GM21381 (cell line): ENCODE measurements around the gene ABHD1.
"Not testable (repeated sequence)": the region's sequence is repeated elsewhere in the genome, so short reads cannot be mapped to it uniquely, and the experiment has no call there.

ENCODE experiments used
- ATAC-seq: cut with Tn5 transposase; IDR thresholded peaks from one replicate; pipeline ENCODE4 v1.9.1; 2021; ENCODE audit warnings: mild to moderate bottlenecking, moderate library complexity; ENCODE audit not compliant: unreplicated experiment

ABHD1 gene

DNA sequence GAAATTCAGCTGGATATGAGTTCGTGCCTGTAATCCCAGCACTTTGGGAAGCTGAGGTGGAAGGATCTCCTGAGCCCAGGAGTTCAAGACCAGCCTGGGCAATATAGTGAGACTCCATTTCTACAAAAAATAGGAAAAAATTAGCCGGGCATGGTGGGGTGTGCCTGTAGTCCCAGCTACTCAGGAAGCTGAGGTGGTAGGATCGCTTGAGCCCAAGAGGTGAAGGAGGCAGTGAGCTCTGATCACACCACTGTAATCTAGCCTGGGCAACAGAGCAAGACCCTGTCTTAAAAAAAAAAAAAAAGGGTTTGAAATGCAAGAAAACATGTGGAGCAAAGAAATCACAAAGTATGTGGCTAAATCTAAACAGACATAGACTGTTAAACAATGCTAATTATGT lies 14.5 kb upstream of the ABHD1 start:
- ATAC-seq = no peak

DNA sequence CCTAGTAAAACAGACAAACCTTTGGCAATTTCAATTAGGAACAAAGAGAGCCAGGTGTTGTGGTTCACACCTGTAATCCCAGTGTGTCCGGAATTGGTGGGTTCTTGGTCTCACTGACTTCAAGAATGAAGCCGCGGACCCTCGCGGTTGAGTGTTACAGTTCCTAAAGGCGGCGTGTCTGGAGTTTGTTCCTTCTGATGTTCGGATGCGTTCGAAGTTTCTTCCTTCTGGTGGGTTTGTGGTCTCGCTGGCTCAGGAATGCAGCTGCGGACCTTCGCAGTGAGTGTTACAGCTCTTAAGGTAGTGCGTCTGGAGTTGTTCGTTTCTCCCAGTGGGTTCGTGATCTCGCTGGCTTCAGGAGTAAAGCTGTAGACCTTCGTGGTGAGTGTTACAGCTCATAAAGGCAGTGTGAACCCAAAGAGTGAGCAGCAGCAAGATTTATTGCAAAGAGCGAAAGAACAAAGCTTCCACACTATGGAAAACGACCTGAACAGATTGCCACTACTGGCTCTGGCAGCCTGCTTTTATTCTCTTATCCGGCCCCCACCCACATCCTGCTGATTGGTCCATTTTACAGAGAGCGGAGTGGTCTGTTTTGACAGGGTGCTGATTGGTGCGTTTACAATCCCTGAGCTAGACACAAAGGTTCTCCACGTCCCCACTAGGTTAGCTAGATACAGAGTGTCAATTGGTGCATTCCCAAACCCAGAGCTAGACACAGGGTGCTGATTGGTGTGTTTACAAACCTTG lies 12.8 kb upstream of the ABHD1 start:
- ATAC-seq = not testable (repeated sequence)

DNA sequence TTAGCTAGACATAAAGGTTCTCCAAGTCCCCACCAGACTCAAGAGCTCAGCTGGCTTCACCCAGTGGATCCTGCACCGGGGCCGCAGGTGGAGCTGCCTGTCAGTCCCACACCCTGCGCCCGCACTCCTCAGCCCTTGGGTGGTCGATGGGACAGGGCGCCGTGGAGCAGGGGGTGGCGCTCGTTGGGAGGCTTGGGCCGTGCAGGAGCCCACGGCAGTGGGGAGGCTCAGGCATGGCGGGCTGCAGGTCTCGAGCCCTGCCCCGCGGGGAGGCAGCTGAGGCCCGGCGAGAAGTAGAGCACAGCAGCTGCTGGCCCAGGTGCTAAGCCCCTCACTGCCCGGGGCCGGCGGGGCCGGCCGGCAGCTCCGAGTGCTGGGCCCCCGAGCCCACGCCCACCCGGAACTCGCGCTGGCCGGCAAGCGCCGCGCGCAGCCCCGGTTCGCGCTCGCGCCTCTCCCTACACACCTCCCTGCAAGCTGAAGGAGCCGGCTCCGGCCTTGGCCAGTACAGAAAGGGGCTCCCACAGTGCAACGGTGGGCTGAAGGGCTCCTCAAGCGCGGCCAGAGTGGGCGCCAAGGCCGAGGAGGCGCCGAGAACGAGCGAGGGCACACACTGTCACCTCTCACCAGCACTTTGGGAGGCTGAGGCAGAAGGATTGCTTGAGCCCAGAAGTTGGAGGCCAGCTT lies 12.1 kb upstream of the ABHD1 start:
- not testable (repeated sequence) for ATAC-seq

DNA sequence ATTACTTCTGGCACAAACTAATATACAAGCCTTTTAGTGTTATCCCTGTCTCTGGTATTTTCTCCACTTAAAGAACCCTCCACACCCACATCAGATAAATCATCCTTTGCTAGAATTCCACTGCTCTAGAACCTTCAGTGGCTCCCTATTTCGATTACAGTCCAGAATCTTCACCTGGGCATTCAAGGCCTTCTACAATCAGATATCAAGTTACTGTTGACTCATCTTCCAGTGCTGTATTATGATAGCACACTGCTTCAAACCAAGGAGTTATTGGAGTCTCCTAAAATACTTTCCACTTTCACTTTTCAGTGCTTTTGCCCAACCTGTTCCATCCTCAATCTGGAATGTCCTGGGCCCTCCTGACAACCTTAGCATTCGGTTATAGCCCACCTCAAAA lies 8.1 kb upstream of the ABHD1 start:
- no peak for ATAC-seq

DNA sequence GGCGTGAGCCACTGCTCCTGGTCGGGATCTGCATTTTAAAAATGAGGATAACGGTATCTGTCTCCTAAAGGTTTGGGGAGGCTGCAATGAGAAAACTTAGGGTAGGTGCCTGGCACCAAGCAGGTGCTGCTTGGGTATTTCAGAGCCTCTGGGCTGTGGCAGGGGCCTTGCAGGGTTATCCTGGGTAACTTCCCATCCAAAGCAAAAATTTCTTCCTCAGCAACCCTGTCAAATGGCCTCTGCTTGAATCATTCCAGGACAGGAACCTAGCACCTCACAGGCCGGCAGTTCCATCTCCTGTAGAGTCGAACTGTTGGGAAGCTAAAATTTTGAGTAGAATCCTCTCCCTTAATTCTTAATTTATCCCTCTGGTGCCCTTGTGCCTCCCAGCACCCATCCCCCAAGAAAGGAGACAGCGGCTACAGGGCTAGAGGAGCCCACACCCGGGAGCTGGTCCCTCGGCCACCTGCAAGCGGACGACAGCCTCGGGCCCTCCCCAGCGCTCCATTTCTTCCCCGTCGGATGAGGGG lies 5.6 kb upstream of the ABHD1 start:
- ATAC-seq = no peak

DNA sequence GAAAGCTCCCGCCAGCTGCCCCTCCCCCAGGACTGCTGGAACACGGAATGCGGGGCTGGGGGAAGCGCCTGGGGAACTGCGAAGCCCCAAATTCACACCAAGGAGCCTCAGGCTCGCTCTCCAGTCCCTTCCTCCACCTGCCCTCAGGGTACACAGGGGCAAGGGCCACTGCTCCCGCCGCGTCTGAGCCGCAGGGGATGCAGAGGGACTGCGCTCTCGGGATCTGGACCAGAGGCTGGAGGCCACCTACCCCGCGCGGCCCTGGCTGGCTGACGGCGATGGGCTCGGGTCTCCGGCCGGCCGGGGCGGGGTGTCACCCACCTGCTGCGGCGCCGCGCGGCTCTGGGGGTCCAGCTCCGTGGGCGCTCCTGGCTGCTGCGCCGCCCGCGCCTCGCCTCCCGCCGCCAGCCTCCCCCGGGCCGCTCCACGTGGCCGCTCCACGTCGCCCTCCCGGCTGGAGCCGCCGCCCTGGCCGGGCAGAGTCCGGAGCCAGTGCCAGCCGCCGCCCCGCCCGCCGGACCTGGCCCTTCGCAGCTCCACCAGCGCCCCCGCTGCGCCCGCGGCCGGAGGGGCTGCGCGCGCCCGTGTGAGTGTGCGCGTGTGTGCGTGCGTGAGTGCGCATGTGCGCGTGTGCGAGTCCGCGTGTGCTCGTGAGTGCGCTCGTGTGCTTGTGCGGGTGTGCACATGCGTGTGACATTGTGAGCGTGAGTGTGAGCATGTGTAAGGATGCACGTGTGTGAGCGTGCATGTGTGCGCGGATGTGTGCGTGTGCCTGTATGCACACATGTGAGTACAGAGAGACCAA lies 4.9 kb upstream of the ABHD1 start, which contains the start of gene CGREF1:
Gene CGREF1 (minus strand): TSS at position 604 of the 805 bp plus-strand sequence. CDS start 14,762 bp downstream, outside the sequence.
- ATAC-seq = no peak

DNA sequence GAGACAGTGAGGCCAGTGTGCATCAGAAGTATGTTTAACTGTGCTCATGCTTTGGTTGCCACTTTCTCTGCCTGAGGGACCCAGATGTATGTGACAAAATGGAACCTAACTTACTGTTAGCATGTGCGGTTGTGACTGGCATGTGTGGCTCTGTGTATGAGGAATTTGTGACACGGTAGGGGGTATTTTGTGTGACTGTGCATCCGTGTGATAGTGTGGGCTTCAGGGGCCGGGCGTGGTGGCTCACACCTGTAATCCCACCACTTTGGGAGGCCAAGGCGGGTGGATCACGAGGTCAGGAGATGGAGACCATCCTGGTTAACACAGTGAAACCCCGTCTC lies 4.3 kb upstream of the ABHD1 start:
- not testable (repeated sequence) for ATAC-seq

DNA sequence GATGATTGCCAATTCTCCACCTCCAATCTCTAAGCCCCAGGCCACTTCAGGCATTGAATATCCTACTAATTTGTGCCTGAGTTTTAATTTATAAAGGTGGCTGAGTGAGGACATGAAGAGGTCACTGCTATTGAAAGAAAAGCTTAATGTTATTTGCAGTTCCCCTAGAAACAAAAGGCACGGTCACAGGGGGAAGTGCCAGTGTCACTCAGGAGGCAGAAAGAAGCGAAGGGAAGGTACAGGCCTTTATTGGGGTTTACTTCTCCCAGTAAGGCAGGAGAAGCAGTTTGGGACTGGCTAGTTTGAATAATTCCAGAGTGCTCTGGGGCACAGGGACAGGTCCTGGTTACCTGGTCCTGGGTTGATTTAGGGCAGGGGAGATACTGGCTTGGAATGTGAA lies 1.7 kb upstream of the ABHD1 start:
- ATAC-seq = no peak

DNA sequence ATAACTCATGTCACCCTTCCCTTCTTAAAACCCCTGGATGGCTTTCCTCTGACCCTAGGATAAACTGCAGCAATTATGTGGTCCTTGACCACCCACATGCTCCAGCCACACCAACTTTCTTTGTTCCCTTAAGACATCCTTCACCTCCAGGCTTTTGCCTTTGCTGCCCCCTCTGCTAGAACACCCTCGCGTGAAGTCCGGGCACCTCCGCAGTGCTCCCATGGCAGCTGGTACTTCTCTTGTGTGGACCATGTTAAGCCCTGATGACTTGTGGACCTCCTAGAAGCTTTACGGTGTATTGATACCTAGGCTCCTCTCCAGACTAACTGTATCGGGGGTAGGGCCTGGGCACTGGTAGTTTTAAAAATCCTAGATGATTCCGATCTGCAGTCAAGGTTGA lies 824 bp upstream of the ABHD1 start:
- ATAC-seq = no peak

DNA sequence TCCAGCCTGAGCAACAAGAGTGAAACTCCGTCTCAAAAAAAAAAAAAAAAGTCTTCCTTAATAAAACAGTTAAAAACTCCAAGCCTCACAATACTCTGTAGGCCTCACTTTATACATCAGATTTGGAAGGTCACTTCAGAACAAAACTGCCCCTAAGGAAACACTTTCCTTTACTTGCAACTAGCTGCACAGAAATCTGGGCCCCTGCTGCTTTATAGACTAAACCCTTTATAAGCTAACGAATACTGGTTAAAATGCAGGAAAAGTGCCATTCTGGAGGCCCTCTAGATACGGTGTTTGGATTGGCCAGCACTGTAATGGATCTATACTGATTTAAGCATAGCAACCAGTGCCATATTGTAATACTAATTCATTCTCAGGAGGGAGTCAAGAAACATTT lies 1.5 kb downstream of the ABHD1 start:
- no peak for ATAC-seq

DNA sequence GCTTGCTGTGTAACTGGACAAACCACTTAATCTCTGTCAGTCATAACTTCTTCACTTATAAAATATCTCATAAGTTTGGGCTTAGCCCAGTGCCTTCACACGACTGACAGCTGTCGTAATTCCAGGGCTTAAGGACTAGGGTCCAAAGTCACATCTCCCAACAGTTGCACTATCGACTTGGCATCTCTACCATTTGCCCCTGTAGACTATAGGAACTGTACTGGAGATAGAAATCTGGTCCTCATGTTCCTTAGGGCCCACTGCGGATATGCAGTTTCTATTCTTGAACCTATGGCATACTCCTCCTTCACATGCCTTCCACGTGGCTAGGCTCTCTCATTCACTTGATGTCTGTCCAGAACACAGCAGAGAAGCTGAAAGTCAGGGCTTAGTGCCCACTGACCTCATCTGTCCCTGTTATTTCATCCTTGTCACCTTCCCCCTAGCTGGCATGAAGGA lies 2.7 kb downstream of the ABHD1 start:
- ATAC-seq = no peak

DNA sequence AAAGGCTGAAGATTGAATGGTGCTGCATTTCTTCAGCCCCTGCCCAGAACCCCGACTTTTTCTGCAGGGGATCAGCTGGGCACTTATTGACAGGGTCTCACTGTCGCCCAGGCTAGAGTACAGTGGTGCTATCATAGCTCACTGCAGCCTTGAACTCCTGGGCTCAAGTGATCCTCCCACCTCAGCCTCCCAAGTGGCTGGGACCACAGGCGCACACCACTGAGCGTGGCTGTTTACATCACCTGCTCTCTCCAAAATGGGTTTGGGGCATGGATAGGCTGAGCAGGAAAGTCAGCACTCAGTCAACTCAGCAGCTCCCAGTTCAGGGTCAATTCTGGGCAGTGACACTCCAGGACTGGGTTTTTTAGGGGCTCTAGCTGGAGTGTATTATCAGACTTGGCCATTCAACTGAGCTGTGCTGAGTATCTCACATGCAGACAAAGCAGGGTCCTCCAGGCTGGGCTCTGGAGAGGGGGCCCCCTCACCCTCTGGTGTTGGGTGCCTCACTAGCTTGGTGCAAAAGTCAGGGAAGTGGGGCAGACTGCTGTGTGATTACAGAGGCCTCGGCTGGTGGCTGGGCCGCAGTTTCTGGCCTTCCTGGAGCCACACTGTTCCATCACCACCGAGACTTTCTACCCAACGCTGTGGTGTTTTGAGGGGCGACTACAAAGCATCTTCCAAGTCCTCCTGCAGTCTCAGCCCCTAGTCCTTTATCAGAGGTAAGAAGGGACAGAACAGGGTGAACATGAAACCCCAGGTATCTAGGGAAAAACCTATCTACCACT lies 4.5 kb downstream of the ABHD1 start:
- no peak for ATAC-seq

DNA sequence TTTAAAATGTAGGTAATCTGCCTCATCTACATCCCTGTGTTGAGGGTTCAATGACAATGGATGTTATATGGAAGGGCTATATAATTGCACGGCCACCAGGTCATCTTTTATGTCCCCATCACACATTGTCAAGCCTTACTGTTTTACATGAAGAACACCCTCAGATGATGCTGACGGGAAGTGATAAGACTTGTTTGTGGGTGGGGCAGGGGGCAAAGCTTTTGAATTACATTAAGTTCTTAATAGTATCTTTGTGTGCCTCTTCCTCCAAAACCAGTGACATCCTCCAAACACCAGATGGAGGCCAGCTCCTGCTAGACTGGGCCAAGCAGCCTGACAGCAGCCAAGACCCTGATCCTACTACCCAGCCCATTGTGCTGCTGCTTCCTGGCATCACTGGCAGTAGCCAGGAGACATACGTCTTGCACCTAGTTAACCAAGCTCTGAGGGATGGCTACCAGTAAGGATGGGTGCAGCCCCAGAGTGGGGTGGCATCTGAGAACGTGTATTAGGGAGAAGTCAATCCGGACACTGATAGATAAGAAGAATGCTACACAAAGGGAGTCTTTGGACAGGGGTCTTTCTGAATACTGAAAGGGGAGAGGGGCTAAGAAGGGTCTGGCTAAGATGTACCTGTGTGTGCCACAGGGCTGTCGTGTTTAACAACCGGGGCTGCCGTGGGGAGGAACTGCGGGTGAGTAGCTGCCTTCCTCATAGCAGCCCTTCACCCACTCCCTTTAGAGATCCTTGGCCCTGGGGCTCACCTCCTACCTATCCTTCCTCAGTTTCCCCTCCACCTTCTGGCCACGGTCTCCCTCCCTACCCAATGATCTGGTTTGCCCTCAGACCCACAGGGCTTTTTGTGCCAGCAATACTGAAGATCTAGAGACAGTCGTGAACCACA lies 5.3 kb downstream of the ABHD1 start:
- ATAC-seq = no peak

DNA sequence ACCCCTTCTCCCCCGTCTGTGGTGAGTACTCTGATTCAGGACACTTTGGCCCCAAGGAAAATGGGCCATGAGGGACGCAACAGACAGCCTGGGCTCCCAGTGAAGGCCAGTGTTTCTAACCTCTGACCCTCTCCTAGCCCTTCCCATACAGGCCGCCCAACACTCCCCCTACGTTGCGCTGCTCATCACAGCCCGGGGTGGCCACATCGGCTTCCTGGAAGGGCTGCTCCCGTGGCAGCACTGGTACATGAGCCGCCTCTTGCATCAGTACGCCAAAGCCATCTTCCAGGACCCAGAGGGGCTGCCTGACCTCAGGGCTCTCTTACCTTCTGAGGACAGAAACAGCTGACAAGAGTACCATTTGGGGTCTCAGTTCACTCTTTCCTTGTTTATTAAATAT lies 6.8 kb downstream of the ABHD1 start:
- no peak for ATAC-seq

DNA sequence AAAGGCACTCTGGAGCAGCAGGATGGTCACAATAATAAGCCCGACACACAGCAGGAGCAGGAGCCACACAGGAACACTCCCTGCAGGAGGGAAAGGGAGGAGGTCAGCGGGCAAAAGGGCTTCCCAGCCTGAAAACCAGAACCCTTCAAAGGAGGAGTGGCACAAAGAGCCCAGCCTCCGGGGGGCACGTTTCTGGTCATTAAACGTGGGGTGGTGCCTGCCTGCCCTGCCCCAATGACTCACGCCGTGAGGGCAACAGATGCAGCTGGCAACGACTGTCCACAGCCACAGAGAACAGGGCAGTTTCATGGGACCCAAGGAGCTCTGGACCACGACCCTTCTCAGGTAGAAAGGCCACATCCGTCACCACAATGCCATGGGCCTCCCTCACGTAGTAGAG lies 7.8 kb downstream of the ABHD1 start:
- ATAC-seq = no peak

DNA sequence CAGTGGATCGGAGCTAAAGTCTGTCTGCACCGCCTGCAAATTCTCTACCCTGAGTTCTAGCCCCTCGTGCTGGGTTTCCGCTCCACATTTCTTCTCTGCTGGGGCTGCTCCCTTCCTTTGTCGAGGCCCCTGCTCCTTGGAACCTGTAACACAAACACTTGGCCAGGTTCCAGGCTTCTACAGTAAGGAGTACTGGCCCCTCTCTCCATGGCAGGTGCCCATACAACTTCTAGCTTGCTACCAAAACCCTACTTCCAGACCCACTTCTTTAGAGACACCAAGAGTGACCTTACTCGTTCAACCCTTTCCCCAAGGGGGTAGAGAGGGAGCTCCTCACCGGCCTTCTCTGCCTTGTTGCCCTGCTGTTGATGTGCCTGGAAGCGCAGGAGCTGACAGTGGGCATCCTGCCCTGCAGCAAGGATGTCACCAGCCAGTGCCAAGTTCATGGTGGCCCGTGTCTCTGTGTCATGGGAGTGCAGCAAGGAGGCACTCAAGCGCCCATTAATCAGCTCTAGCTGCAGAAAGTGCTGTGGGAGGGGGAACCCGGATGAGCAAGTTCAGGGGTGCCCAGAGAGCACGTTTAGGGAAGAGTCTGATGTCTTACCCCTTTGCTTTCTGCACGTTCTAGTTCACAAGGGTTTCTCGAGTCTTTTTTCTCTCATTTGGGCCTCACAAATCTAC lies 9.7 kb downstream of the ABHD1 start:
- ATAC-seq = no peak

DNA sequence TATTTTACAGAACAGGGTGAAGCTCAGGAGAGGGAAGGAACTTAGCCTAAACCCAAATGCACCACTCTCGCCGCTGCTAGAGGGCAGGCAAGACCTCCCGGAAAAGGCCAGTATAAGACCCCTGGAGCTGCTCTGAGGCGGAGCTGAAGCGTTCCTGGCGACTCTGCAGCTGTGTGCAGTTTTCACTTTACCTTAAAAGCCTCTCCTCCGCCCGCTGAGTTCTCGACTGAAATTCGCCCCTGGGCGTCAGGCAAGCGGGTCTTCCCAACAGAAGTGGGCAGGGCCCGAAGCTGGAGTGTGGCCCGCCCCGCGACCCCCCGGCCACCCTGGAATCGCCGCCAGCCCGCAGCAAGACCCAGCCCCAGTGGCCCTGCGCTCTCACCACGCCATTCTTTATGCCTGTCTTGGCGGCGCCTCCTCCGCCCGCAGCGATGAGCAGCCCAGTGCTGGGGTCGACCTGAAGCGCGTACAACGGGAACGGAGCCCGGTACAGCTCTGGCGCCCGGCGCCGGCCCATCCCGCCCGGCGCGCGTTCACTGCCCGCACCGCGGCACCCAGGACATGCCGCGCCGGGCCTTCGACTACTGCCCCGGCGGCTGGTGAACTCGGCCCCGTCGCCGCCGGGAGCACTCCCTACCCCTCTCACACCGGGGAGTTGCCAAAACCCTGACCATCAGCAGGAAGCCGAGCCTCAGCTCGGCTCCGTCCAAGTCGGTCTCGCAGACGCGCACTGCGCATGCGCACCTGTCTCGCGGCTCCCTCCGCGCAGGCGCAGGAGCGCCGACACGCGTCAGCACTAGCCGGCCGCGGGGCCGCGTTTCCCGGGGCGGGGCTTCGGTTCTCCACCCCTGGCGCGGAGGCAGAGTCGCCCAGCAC lies 10.5 kb downstream of the ABHD1 start, which contains the start of gene PREB:
Gene PREB (minus strand): TSS at position 732 of the 876 bp plus-strand sequence. CDS start 215 bp downstream, at position 517.
- peak; percentile 88 for ATAC-seq
